Transverse colon (tissue), 4 donors: ENCODE data around the gene BHLHE40. TPM values are rescaled to one million over a fixed set of nuclear protein-coding genes. Genes with fewer than 3 reads are reported as not detected.
A peak's percentile ranks its signal among the peaks of the same experiment; 100 is the strongest.

Source experiments
- DNase-seq: peaks from one replicate; pipeline ENCODE4 v3.0.0-alpha.2; 2019
- H3K27ac ChIP-seq, 4 donors: fragments of 200-600 bp; sonication (generic); 2 replicates each; pipeline ENCODE4 v1.5.1; 2016 to 2018; ENCODE audit warnings: inconsistent platforms in 4 of 4
- H3K27me3 ChIP-seq: fragments of 200-600 bp; sonication (generic); 2 replicates; pipeline ENCODE4 v1.5.1; 2017; ENCODE audit warnings: inconsistent platforms
- H3K36me3 ChIP-seq, 4 donors: fragments of 200-600 bp; sonication (generic); 2 replicates each; pipeline ENCODE4 v1.5.1; 2017 to 2019; ENCODE audit warnings: inconsistent platforms in 4 of 4
- H3K4me1 ChIP-seq, 4 donors: fragments of 200-600 bp; sonication (generic); 2 replicates each; pipeline ENCODE4 v1.5.1; 2017 to 2020; ENCODE audit warnings: inconsistent platforms in 4 of 4
- H3K4me3 ChIP-seq, 4 donors: fragments of 200-600 bp; sonication (generic); 1 replicate in 1 of 4; 2 replicates in 3 of 4; pipeline versions ENCODE4 v1.5.1 to v1.6.1; 2017 to 2019; ENCODE audit warnings: inconsistent platforms in 4 of 4
- H3K9me3 ChIP-seq, 2 donors: fragments of 200-600 bp; sonication (generic); 2 replicates each; pipeline ENCODE4 v1.5.1; 2017 to 2019; ENCODE audit warnings: inconsistent platforms in 2 of 2
- CTCF ChIP-seq, 5 experiments: fragments of 200-600 bp in 3 of 5; fragments of 450-650 bp in 2 of 5; sonication (generic) in 3 of 5; IDR thresholded peaks; 1 replicate in 2 of 5; 2 replicates in 3 of 5; pipeline ENCODE4 v1.5.1; 2016 to 2017; ENCODE audit warnings: antibody characterized with exemption in 5 of 5, inconsistent platforms in 3 of 5, mild to moderate bottlenecking in 2 of 5, moderate library complexity in 1 of 5
- EP300 ChIP-seq: sonication (generic); formaldehyde crosslinking; IDR thresholded peaks from one replicate; pipeline ENCODE4 v1.6.1; 2017; ENCODE audit warnings: antibody characterized with exemption, low read depth
- POLR2A ChIP-seq: fragments of 450-650 bp; IDR thresholded peaks from one replicate; pipeline ENCODE4 v1.6.1; 2016; ENCODE audit warnings: antibody characterized with exemption, mild to moderate bottlenecking, moderate library complexity
- POLR2AphosphoS5 ChIP-seq, 3 donors: sonication (generic); formaldehyde crosslinking; IDR thresholded peaks; one replicate each; pipeline ENCODE4 v1.6.1; 2016; ENCODE audit warnings: antibody characterized with exemption in 3 of 3
- WGBS, 2 donors: methylation state at CpG; one replicate each; pipeline ENCODE4 v1.1.5; 2018; ENCODE audit warnings: low coverage in 1 of 2; 5-methylcytosine and 5-hydroxymethylcytosine counted together
- in situ Hi-C, 4 donors: fragments of 200-750 bp; cut with MboI; loops; one replicate each; pipeline versions ENCODE4 v1.15.0 to v1.15.1; 2017; ENCODE audit warnings: low sequenced_read_pairs in 3 of 4, low pct_ligation_motif_present in 1 of 4, low pct_unique_long_range_greater_than_20kb in 1 of 4
- intact Hi-C: fragments of 100-400 bp; cut with DNase I; formaldehyde crosslinking; loops from one replicate; pipeline ENCODE4 v1.15.1; 2023; ENCODE audit warnings: low total_unique reads
- total RNA-seq, 4 donors: library from RNA; depleted of rRNA; stranded (reverse); fragments of >200 nt; gene quantifications; one replicate each; pipeline ENCODE4 v1.1.0, GENCODE V29; 2016

Gene BHLHE40
- total RNA-seq = 10 to 100 TPM; 13.4 to 50.9 (median 18.0) TPM

GRCh38 chr3:4979428-4980228, at the start of gene BHLHE40:
Gene BHLHE40, plus strand, starts transcription at chr3:4979437. Its CDS starts 282 bp downstream, at chr3:4979719.
- WGBS, 2 donors = 1% methylated on average over 37 of the region's 51 CpGs; no CpG with 5 or more reads in 1 of the 2 donors

GRCh38 chr3:4930501-4930900, 48.7 kb upstream of the BHLHE40 start:
- in situ Hi-C loops = no loop called here
- H3K27ac ChIP-seq = no peak overlapping the region
- TF ChIP-seq CTCF (IDR thresholded peaks at IDR 0.05) (no peak), POLR2A (no peak)

More at GRCh38 chr3:4979428-4980228, at the start of gene BHLHE40:
- Histone ChIP-seq H3K27ac (peak within 1 kb of the TSS; percentile 99 to 100 (median 100)), H3K9me3 (no peaks in the 10 kb centered on the region), H3K4me3 (peak within 1 kb of the TSS; percentile 62 to 73 (median 68)), H3K36me3 (no peaks in the 10 kb centered on the region), H3K4me1 (peaks cover 20 to 56% (median 52%) of the 10 kb centered on the region in 4 donors), H3K27me3 (no peaks in the 10 kb centered on the region)
- peak; percentile 44 for DNase-seq
- TF ChIP-seq POLR2AphosphoS5 (IDR thresholded peaks at IDR 0.05) (peak; percentile 91 to 97 (median 92)), EP300 (no peak), POLR2A (peak; percentile 88), CTCF (IDR thresholded peaks at IDR 0.05) (no peak)
- in situ Hi-C loops = loop anchor here in 2 of 4 donors (10.0 to 25.0 kb wide), 2 partner anchors 142 to 255 kb away; no protein-coding TSS in a partner anchor
- intact Hi-C loops = loop anchor here (10.0 kb wide), 1 partner anchor 255 kb away; no protein-coding TSS in a partner anchor

GRCh38 chr3:4934050-4934449, 45.2 kb upstream of the BHLHE40 start:
- Histone ChIP-seq H3K36me3 (no peaks in the 10 kb centered on the region), H3K9me3 (no peaks in the 10 kb centered on the region), H3K4me3 (no peak overlapping the region), H3K4me1 (no peaks in the 10 kb centered on the region), H3K27ac (no peak overlapping the region), H3K27me3 (no peaks in the 10 kb centered on the region)
- WGBS, 2 donors = 84% methylated on average over 3 of the region's 3 CpGs; no CpG with 5 or more reads in 1 of the 2 donors
- intact Hi-C loops (no loop called here), in situ Hi-C loops (no loop called here)
- DNase-seq = no peak
- TF ChIP-seq POLR2A (no peak), EP300 (no peak), CTCF (IDR thresholded peaks at IDR 0.05) (no peak), POLR2AphosphoS5 (IDR thresholded peaks at IDR 0.05) (no peak)

More at GRCh38 chr3:4930501-4930900, 48.7 kb upstream of the BHLHE40 start:
- intact Hi-C loops = no loop called here
- no peaks in the 10 kb centered on the region for H3K9me3 ChIP-seq
- no peak overlapping the region for H3K4me3 ChIP-seq
- DNase-seq = no peak
- no peaks in the 10 kb centered on the region for H3K4me1 ChIP-seq
- no peaks in the 10 kb centered on the region for H3K27me3 ChIP-seq
- H3K36me3 ChIP-seq = no peaks in the 10 kb centered on the region
- WGBS, 2 donors = 44 to 55% methylated on average over 1 of the region's 1 CpG

- no peak for DNase-seq
- TF ChIP-seq EP300 (no peak), POLR2A (no peak), CTCF (IDR thresholded peaks at IDR 0.05) (no peak), POLR2AphosphoS5 (IDR thresholded peaks at IDR 0.05) (no peak)
- H3K27ac ChIP-seq = no peak overlapping the region
- no peaks in the 10 kb centered on the region for H3K9me3 ChIP-seq
- intact Hi-C loops = no loop called here
- no peak overlapping the region for H3K4me3 ChIP-seq
- 78 to 87% methylated on average over 1 of the region's 1 CpG for WGBS, 2 donors
- in situ Hi-C loops = no loop called here
- no peaks in the 10 kb centered on the region for H3K27me3 ChIP-seq
- H3K4me1 ChIP-seq = no peaks in the 10 kb centered on the region
- no peaks in the 10 kb centered on the region for H3K36me3 ChIP-seq
Observed at GRCh38 chr3:4935347-4935746, 43.9 kb upstream of the BHLHE40 start.
